C1 segment of cervical spinal cord (tissue), 14 donors: ENCODE results near the gene LAMC2.
A peak's percentile ranks its signal among the peaks of the same experiment; 100 is the strongest.

Experiments
- DNase-seq, 14 donors: peaks; one replicate each; lab custom pipeline; 2025; lab: John Stamatoyannopoulos, UW

LAMC2 gene

DNA sequence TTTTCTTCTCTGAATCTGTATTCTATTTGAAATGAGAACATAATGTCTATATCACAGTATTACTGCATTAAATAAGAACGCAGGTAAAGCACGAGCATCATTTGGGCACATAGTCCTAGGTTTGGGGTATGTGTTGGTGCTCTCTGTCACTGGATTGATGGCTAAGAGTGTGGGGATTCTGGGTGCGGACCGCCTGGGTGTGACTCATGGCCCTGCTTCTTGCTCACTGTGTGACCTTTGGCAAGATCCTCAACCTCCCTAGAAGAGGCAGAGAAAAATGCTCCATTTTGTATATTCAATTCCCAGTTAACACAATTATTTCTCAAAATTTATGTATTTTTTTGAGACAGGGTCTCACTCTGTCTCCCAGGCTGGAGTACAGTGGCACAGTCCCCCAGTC lies 99.7 kb downstream of the LAMC2 start:
- DNase-seq, result no peak

DNA sequence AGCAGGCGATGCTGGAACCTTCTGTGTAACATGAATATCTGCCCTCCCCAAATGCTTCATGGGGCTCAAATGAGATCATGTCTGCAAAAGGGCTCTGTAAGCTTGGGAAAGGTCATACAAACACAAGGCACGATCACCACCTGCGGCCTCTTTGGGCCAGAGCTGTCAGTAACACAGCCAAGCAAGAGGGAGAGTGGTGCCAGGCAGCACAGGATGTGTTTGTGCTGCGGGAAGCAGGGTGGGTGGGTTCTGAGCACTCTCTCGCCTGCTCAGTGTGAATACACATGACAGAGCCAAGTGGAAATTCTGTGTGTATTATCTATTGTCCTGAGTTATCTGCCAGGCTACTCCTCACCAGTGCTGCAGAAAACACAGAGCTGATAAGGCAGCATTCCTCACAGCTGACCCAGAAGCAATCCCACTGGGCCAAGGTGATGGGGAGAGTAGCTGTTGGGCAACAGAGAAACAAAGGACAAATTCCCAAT lies 101.2 kb downstream of the LAMC2 start:
- DNase-seq, result peak in 5 of 14 donors; percentile 8 to 96 (median 15)

DNA sequence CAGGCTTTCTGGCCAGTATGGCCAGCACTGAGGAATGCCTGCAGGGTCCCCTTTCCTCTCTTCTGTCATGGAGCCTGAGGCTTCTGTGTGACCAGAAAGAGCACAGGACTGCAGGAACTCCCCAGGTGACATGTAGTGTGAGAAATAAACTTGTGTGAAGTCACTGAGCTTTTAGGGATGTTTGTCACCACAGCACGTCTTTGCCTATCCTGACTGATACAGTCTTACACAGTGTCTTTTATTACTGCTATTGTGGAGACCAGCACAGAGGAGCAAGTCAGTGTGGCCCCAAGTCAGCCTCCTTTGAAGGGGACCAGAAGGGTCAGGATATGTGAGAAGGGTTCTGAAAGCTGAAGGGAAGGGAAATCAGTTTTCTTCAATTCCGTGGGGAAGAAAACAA lies 102.5 kb downstream of the LAMC2 start:
- DNase-seq, result no peak

DNA sequence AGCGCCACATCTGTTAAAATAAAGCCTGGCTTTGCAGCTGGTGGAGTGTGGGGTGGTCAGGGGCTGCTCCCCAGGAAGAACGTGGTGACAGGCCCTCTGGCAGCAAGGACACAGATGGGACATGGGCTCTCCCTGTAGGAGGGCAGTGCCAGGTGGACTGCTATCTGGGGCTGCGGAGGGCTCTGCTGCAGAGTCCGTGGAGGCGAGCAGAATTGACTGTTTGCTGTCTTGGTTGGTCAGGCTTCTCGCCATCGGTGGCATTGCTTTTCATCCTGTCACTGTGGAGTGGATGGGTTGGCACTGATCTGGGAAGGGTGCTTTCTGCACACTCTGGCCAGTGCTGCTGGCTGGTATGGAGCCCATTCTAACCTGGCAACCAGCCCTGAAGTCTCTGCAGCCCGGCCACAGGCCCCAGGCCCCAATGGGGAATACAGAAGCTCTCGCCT lies 103.0 kb downstream of the LAMC2 start:
- DNase-seq, result peak in 2 of 14 donors; percentile 5 to 51

DNA sequence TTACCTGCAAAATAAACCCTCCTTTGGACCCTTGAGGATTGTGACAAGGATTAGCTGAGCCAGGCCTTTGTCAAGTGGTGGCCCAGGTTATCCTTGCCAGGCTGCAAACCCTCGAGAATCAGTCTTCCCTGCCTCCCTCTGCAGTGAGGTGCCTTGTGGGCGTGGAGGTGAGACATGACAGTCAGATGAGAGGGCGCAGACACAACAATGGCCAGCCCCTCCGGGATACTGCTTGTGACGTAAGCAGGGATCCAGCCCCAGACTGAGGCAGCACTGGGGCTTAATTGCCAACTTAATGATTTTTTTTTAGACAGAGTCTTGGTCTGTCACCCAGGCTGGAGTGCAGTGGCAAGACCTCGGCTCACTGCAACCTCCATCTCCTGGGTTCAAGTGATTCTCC lies 104.6 kb downstream of the LAMC2 start:
- DNase-seq, result no peak

DNA sequence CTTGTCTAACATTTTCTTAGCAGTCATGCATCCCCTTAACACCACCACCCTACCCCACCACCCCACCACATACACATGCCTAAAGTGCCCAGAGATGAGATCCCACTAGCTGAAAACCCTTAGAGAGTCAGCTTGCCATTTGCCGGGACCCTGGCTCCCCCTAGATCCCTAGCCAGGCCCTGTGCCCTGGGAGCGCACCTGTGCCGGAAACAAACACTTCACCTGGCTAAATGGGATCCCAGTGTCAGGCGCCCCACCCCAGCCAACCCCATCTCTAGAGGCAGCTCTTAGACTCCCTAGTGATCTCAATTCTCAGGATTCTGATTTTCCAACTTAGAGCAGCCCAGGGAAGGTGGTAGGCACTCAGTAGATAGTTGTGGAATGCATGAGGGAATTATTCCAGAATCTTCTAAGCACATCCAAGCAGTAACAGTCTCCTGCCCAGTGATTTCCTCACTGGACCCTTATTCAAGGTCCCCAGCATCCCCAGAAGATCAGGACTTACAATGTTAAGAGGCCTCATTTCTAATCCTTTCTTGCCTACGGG lies 105.2 kb downstream of the LAMC2 start:
- DNase-seq, result no peak

DNA sequence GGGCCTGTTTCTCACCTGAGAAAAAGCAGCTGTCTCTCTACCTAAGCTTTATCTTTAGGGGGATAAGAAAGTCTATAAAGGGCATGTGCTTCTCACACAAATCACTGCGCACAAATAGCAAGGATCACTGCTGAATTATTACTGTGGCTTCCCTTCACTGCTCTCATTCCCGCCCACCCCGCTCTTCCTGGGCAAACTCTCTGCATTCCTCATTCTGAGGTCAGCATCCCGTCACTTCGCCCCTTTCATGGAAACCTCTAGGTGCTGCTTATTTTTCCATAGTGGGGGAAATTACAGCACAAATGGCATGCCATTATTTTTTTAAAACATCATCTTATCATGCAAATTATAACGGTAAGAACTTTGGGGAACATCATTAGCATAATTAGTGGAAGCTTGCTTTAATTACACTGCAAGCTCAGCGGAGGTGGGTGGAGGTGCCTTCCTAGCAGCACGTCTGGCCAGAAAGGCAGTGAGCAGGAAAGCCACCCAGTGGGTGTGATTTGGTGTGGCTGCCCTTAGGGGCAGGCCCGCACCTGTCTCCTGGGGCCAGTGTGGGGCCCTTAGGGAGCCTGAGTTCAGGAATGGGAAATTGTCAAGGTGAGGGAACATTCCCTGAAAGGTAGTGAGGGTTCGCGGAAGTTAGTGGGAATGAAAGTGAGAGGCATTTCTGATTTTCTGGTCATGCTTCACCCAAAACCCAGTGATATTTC lies 105.9 kb downstream of the LAMC2 start:
- DNase-seq, result no peak

DNA sequence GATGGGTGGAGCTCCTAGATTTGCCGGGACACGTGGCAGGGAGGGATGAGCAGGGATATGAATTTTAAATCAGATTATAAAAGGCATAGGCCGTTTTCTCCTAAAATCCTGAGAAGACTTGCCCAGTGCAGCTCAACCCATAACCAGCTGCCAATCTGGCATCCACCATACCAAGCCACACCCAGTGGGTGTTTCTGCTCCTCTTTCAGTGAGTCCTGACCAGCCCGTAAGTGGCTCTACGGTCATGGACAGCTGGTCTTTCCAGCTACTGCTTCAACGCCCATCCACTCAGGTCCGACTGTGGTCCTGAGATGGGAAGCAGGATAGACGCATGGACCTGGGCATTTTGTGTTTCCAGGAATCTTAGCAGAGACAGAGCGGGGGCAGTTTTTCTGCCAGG lies 107.2 kb downstream of the LAMC2 start:
- DNase-seq, result no peak

DNA sequence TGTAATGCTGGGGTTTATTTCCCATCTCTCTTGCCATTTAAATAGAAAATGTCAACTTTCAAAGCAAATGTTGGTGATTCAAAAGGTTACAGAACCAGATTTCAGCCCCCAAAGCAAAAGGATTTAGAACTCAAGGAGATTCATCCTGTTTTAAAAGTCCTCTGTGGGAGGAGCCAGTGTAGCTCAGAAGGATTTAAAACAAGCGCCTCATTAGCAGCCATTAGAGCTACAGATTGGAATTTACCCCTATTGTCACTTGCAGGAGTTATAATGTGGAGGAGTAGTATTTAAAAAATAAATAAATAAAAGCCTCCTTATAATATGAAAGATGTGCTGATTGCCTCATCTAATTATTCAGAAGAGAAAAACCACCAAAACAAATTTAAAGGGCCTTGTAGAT lies 107.8 kb downstream of the LAMC2 start:
- DNase-seq, result no peak
